Measurements from ENCODE around the gene TCF12.

The TCF12 gene

DNA sequence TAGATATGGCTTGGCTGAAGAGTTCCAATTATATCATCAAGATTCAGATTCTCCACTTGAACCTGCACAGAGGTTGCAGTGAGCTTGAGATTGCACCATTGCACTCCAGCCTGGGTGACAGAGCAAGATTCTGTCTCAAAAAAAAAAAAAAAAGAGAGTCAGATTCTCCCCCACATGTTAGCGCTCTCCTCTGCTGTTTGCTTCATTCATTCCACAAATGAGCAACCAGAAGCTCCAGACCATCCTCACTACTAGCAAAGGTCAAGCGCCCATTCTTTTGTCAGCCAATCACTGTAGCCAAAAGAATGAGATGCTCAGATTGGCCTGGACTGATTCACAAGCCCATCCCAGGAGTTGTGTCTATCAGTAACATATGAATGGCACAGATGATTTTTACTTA is 28.4 kb upstream of the TCF12 start:
- H3K27ac ChIP-seq (ENCODE audit: low read length) = no peak overlapping the region
- no peaks in the 10 kb centered on the region for H3K9me3 ChIP-seq (ENCODE audit: control insufficient read depth, low read depth, low read length)
- H3K27me3 ChIP-seq (ENCODE audit: control insufficient read depth, insufficient read depth, low read length) = peaks cover 29% of the 10 kb centered on the region
- H3K4me3 ChIP-seq (ENCODE audit: low read length) = no peak overlapping the region
- no peak overlapping the region for H3K9ac ChIP-seq (ENCODE audit: low read length)
- no peaks in the 10 kb centered on the region for H3K36me3 ChIP-seq (ENCODE audit: control insufficient read depth, low read depth, low read length)
- H3K4me1 ChIP-seq (ENCODE audit: control insufficient read depth, low read depth, low read length) = peaks cover 18% of the 10 kb centered on the region

DNA sequence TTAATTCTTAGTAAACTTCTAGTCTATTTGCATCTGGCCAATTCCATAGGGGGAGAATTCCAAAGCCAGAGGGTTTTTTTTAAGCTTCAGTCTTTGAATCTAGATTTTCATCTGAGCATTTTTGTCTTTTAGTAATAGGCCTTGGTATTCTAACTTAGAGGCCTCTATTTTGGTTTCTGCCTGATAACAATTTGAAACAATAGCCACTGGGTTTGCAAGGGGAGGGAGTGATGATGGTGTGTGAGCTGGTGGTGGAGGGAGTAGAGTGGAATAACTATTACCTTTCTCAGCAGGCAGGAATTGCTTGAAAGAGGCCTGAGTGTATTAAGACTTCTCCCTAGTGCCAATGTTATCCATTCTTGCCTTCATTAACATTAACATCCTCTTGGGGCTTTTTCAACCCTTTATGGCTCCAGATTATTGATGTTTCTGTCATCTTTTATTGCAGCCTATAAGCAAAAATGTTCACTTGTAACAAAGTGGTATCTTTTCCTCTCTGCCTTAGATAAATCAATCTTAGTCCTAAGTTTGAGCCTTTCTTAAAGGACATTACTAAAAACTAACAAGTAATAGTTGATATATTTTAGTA is 26.5 kb upstream of the TCF12 start:
- Histone ChIP-seq H3K4me3 (ENCODE audit: low read length) (no peak overlapping the region), H3K27ac (ENCODE audit: low read length) (no peak overlapping the region), H3K27me3 (ENCODE audit: control insufficient read depth, insufficient read depth, low read length) (peaks cover 29% of the 10 kb centered on the region), H3K9ac (ENCODE audit: low read length) (no peak overlapping the region), H3K4me1 (ENCODE audit: control insufficient read depth, low read depth, low read length) (peaks cover 10% of the 10 kb centered on the region), H3K9me3 (ENCODE audit: control insufficient read depth, low read depth, low read length) (no peaks in the 10 kb centered on the region), H3K36me3 (ENCODE audit: control insufficient read depth, low read depth, low read length) (no peaks in the 10 kb centered on the region)

DNA sequence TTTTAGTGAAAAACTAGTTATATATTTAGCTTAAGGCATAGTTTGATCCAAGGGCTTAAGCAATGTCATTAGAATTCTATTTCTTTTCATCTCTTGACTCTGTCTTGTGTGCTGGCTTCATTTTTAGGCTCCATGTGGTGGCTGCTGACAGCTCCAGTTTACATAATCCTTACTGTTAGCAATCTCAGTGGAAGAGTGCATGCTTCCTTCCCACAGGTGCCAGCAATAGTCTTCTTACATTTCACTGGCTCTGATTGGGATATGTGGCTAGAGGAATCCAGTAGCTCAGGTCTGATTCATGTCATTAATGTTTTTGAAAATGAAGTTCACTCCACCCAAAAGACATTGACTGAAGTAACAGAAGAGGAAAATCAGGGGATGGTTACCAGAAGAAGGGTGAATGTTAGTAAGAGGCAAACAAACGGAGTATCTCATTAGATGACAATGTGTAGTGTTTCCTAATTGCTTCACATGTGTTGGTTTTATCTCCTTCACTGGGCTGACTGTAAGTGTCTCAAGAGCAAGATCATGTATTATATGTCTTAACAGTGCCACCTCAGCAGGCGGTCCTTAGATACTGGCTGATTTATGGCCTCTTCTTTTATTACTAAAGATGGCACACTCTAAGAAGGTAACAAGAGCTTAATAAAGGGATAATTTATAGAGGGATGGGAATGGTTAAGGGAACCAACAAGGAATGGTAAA is 25.6 kb upstream of the TCF12 start:
- Histone ChIP-seq H3K4me3 (ENCODE audit: low read length) (no peak overlapping the region), H3K4me1 (ENCODE audit: control insufficient read depth, low read depth, low read length) (peaks cover 8% of the 10 kb centered on the region), H3K27ac (ENCODE audit: low read length) (no peak overlapping the region), H3K36me3 (ENCODE audit: control insufficient read depth, low read depth, low read length) (no peaks in the 10 kb centered on the region), H3K27me3 (ENCODE audit: control insufficient read depth, insufficient read depth, low read length) (peaks cover 29% of the 10 kb centered on the region), H3K9ac (ENCODE audit: low read length) (no peak overlapping the region), H3K9me3 (ENCODE audit: control insufficient read depth, low read depth, low read length) (no peaks in the 10 kb centered on the region)

DNA sequence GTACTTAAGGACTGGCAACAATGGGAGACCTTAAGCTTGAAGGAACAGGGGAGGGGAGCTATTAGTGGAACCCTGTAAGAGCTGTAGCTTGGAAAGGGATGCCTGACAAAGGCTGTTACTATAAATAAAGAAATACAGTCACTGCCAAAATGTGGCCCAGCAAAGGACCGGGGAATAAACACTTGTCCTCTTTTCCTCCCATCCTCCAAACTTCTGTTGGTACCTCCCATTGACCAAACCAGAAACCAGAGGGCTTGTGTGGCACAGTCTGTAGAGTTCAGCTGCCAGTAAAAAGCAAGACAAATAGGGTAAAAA is 25.1 kb upstream of the TCF12 start:
- no peaks in the 10 kb centered on the region for H3K36me3 ChIP-seq (ENCODE audit: control insufficient read depth, low read depth, low read length)
- no peak overlapping the region for H3K27ac ChIP-seq (ENCODE audit: low read length)
- peaks cover 29% of the 10 kb centered on the region for H3K27me3 ChIP-seq (ENCODE audit: control insufficient read depth, insufficient read depth, low read length)
- H3K4me1 ChIP-seq (ENCODE audit: control insufficient read depth, low read depth, low read length) = peaks cover 4% of the 10 kb centered on the region
- H3K9ac ChIP-seq (ENCODE audit: low read length) = no peak overlapping the region
- H3K9me3 ChIP-seq (ENCODE audit: control insufficient read depth, low read depth, low read length) = no peaks in the 10 kb centered on the region
- no peak overlapping the region for H3K4me3 ChIP-seq (ENCODE audit: low read length)

DNA sequence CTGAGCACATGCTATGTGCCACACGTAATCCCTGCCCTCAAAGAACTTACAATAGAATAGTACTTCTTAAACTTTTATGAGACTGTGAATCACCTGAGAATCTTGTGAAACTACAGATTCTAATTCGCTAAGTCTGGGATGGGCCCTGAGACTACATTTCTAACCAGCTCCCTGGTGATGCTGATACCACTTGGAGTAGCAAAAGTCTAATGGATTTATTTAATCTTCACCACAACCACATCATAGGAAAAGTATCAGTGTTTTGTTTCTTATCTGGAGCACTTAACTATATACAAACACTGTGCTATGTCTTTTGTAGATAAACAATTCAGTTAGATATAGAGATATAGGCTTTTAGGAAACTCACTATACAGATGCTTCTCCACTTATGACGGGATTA is 23.8 kb upstream of the TCF12 start:
- Histone ChIP-seq H3K4me3 (ENCODE audit: low read length) (no peak overlapping the region), H3K36me3 (ENCODE audit: control insufficient read depth, low read depth, low read length) (no peaks in the 10 kb centered on the region), H3K27ac (ENCODE audit: low read length) (no peak overlapping the region), H3K27me3 (ENCODE audit: control insufficient read depth, insufficient read depth, low read length) (peaks cover 29% of the 10 kb centered on the region), H3K9me3 (ENCODE audit: control insufficient read depth, low read depth, low read length) (no peaks in the 10 kb centered on the region), H3K4me1 (ENCODE audit: control insufficient read depth, low read depth, low read length) (no peaks in the 10 kb centered on the region), H3K9ac (ENCODE audit: low read length) (no peak overlapping the region)

DNA sequence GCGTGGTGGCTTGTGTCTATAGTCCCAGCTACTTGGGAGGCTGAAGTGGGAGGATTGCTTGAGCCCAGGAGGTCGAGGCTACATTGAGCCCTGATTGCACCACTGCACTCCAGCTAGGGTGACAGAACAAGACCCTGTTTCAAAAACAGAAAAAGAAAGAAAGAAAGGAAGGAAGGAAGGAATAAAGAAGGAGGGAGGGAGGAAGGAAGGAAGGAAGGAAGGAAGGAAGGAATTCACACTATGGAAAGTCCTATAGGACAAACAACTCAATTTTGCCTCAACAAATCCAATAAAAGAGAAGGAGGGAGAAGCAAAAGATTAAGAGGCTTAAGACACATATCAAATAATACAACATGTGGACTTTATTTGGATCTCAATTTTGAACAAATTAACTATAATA is 16.5 kb upstream of the TCF12 start:
- Histone ChIP-seq H3K36me3 (ENCODE audit: control insufficient read depth, low read depth, low read length) (no peaks in the 10 kb centered on the region), H3K27ac (ENCODE audit: low read length) (no peak overlapping the region), H3K27me3 (ENCODE audit: control insufficient read depth, insufficient read depth, low read length) (no peaks in the 10 kb centered on the region), H3K9ac (ENCODE audit: low read length) (no peak overlapping the region), H3K4me1 (ENCODE audit: control insufficient read depth, low read depth, low read length) (no peaks in the 10 kb centered on the region), H3K9me3 (ENCODE audit: control insufficient read depth, low read depth, low read length) (no peaks in the 10 kb centered on the region), H3K4me3 (ENCODE audit: low read length) (no peak overlapping the region)

DNA sequence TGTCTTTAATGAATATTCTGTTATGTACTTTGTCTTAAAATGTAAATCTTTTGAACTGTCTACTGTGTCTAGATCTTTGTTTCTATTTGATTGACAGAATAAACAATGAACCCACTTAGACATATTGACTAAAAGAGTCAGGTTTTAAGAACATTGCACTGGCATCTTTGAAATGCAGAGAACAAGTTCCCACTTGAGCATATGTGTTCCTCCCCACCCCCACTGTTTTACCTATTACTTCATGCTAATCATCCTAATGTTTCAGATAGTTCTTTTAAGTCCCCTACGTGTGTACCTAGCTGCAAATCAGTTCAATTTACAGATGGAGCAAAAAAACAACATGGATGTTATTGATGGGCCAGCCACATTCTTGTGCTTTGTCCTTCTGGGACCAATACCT is 11.7 kb upstream of the TCF12 start:
- Histone ChIP-seq H3K4me3 (ENCODE audit: low read length) (no peak overlapping the region), H3K36me3 (ENCODE audit: control insufficient read depth, low read depth, low read length) (no peaks in the 10 kb centered on the region), H3K27me3 (ENCODE audit: control insufficient read depth, insufficient read depth, low read length) (no peaks in the 10 kb centered on the region), H3K9me3 (ENCODE audit: control insufficient read depth, low read depth, low read length) (no peaks in the 10 kb centered on the region), H3K9ac (ENCODE audit: low read length) (no peak overlapping the region), H3K27ac (ENCODE audit: low read length) (no peak overlapping the region), H3K4me1 (ENCODE audit: control insufficient read depth, low read depth, low read length) (no peaks in the 10 kb centered on the region)

DNA sequence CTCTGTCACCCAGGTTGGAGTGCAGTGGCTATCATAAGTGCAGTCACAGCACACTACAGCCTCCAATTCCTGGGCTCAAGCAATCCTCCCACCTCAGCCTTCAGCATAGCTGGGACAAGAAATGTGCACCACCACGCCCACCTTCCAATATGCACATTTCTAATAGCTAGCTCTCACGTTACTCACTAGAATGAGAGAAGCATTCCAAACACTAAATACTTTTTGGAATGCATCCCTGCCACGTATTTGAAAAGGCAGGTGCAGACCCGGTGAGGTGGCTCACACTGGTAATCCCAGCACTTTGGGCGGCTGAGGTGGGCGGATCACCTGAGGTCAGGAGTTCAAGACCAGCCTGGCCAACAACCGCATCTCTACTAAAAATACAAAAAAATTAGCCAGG is 7.6 kb upstream of the TCF12 start:
- no peaks in the 10 kb centered on the region for H3K4me1 ChIP-seq (ENCODE audit: control insufficient read depth, low read depth, low read length)
- H3K27ac ChIP-seq (ENCODE audit: low read length) = no peak overlapping the region
- H3K4me3 ChIP-seq (ENCODE audit: low read length) = no peak overlapping the region
- H3K36me3 ChIP-seq (ENCODE audit: control insufficient read depth, low read depth, low read length) = no peaks in the 10 kb centered on the region
- H3K27me3 ChIP-seq (ENCODE audit: control insufficient read depth, insufficient read depth, low read length) = no peaks in the 10 kb centered on the region
- no peak overlapping the region for H3K9ac ChIP-seq (ENCODE audit: low read length)
- no peaks in the 10 kb centered on the region for H3K9me3 ChIP-seq (ENCODE audit: control insufficient read depth, low read depth, low read length)

DNA sequence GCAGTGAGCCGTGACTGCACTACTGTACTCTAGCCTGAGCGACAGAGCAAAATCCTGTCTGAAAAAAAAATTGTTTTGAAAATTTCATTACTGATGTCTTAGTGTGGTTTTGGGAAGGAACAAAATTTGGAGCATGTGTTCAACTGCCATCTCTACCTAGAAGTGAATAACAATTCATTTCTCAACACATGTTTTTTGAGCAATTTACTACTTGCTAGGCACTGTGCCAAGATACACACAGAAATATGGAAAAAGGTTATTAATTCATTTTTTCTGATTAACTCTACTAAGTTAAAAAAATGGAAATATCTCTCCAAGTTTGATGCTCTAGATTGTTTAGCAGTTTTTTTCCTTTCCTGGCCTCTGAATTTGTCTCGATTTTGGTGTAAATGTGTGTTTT is 5.2 kb upstream of the TCF12 start:
- Histone ChIP-seq H3K9ac (ENCODE audit: low read length) (no peak overlapping the region), H3K36me3 (ENCODE audit: control insufficient read depth, low read depth, low read length) (no peaks in the 10 kb centered on the region), H3K4me3 (ENCODE audit: low read length) (no peak overlapping the region), H3K9me3 (ENCODE audit: control insufficient read depth, low read depth, low read length) (no peaks in the 10 kb centered on the region), H3K27ac (ENCODE audit: low read length) (no peak overlapping the region), H3K4me1 (ENCODE audit: control insufficient read depth, low read depth, low read length) (peaks cover 6% of the 10 kb centered on the region), H3K27me3 (ENCODE audit: control insufficient read depth, insufficient read depth, low read length) (peaks cover 11% of the 10 kb centered on the region)

DNA sequence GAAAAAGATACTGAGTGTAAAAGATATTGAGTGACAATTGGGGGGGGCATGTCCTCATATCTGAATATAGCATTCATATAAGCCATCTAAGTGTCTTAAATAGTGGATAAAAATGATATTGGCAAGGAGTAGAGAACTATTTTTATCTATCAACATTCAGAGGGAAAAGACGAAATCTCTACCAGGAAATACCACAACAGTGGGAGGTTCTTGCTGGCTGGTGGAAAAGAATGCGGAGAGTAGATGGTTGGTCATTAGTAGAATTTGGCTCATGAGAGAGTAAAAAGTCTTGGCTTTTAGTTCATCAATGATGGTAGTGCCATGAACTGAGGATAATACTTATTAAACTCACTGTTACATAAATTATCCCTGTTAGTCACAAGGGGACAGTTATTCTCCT is 4.8 kb upstream of the TCF12 start:
- Histone ChIP-seq H3K4me1 (ENCODE audit: control insufficient read depth, low read depth, low read length) (peaks cover 6% of the 10 kb centered on the region), H3K4me3 (ENCODE audit: low read length) (no peak overlapping the region), H3K9ac (ENCODE audit: low read length) (no peak overlapping the region), H3K9me3 (ENCODE audit: control insufficient read depth, low read depth, low read length) (no peaks in the 10 kb centered on the region), H3K27me3 (ENCODE audit: control insufficient read depth, insufficient read depth, low read length) (peaks cover 11% of the 10 kb centered on the region), H3K36me3 (ENCODE audit: control insufficient read depth, low read depth, low read length) (no peaks in the 10 kb centered on the region), H3K27ac (ENCODE audit: low read length) (no peak overlapping the region)

DNA sequence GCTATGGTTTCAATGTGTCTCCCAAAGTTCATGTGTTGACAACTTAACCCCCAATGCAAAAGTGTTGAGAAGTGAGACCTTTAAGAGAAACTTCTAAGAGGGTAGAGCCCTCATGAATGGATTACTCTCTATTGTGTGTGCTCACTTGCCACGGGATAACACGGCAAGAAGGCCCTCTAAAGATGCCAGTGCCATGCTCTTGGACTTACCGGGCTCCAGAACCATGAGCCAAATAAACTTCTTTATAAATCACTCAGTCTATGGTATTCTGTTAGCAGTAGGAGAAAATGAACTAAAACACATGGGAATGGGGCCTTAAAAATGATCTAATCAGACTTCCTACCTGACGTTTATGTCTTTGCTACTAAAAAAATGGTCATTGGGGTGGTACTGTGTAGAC is 2.6 kb upstream of the TCF12 start:
- Histone ChIP-seq H3K27me3 (ENCODE audit: control insufficient read depth, insufficient read depth, low read length) (peaks cover 11% of the 10 kb centered on the region), H3K4me1 (ENCODE audit: control insufficient read depth, low read depth, low read length) (peaks cover 13% of the 10 kb centered on the region), H3K9ac (ENCODE audit: low read length) (no peak overlapping the region), H3K9me3 (ENCODE audit: control insufficient read depth, low read depth, low read length) (no peaks in the 10 kb centered on the region), H3K36me3 (ENCODE audit: control insufficient read depth, low read depth, low read length) (no peaks in the 10 kb centered on the region), H3K4me3 (ENCODE audit: low read length) (no peak overlapping the region), H3K27ac (ENCODE audit: low read length) (no peak overlapping the region)

DNA sequence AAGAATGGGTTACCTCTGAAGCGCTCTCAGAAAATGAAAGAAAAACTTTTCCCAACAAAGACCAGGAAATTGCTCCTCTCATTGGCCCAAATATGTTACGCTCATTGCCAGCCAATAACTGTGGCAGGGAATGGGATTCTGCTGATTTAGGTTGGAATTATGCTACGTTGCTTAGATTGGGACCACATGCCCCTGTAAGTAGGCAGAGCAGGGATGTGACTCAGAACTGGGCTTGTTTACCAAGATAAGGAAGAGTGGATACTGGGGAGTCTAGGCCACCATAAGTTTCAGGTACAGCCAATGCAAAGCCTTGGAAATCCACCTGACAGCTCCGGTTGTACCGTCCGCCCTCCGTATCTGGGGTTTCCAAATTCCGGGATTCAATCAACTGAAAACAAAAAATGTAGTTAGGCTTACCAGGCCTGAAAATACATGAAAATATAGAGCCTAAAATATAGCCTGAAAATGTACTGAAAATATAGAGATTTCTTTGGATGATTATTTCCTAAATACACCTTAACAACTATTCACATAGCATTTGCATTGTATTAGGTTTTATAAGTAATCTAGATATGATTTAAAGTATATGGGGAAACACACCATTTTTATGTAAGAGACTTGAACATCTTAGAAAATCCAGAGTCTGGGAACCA is 1.5 kb upstream of the TCF12 start:
- peaks cover 13% of the 10 kb centered on the region for H3K4me1 ChIP-seq (ENCODE audit: control insufficient read depth, low read depth, low read length)
- H3K27ac ChIP-seq (ENCODE audit: low read length) = no peak overlapping the region
- H3K9ac ChIP-seq (ENCODE audit: low read length) = peak overlapping the region; percentile 64
- no peaks in the 10 kb centered on the region for H3K9me3 ChIP-seq (ENCODE audit: control insufficient read depth, low read depth, low read length)
- peaks cover 1% of the 10 kb centered on the region for H3K36me3 ChIP-seq (ENCODE audit: control insufficient read depth, low read depth, low read length)
- H3K4me3 ChIP-seq (ENCODE audit: low read length) = peak overlapping the region; percentile 88
- peaks cover 11% of the 10 kb centered on the region for H3K27me3 ChIP-seq (ENCODE audit: control insufficient read depth, insufficient read depth, low read length)

Data from iPS-18a (cell line).